ENCODE results near the gene BCL7A. TPM values are rescaled to one million over a fixed set of nuclear protein-coding genes. Genes with fewer than 3 reads are reported as not detected.
A peak's percentile ranks its signal among the peaks of the same experiment; 100 is the strongest.

Gene BCL7A
- total and polyA plus RNA-seq, 5 donors from 2014 or later, result 0.35 to 2.0 (median 0.60) TPM

DNA sequence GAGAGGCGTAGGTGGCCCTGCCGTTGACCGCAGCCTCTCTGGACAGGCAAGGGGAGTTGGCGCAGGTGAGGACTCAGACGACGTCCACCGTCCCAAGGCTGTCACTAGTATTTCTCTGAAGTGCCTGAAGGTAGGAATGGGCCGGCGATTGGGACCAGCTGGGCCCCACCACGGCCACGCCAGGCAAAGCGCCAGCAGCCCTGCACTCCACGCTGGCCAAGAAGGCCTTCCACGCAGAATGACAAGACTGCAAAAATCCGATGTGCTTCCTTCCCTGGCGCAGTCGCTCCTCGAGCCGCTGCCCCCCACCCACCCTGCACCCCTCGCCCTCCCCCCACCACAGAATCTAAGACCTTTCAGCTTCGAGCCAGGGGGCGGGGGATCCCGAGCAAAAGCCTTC lies 39.6 kb downstream of the BCL7A start:
- Mint-ChIP-seq H3K9me3 (no peaks in the 10 kb centered on the region), H3K27ac (no peak overlapping the region), H3K36me3 (no peaks in the 10 kb centered on the region), H3K27me3 (peaks cover 5% of the 10 kb centered on the region), H3K4me3 (no peak overlapping the region), H3K4me1 (peaks cover 0 to 3% (median 2%) of the 10 kb centered on the region in 4 donors)
- Histone ChIP-seq H3K36me3 (ENCODE audit: control insufficient read depth, insufficient read depth, low read length) (no peaks in the 10 kb centered on the region), H3K9me3 (ENCODE audit: control insufficient read depth in 2 of 2, low read length in 2 of 2) (no peaks in the 10 kb centered on the region), H3K27ac (ENCODE audit: insufficient read depth, low read length, poor library complexity, severe bottlenecking) (no peak overlapping the region), H3K4me1 (ENCODE audit: control insufficient read depth, insufficient read depth, low read length, poor library complexity, severe bottlenecking) (no peaks in the 10 kb centered on the region), H3K4me3 (ENCODE audit: low read depth, low read length) (no peak overlapping the region), H3K27me3 (ENCODE audit: control insufficient read depth, insufficient read depth, low read length) (no peaks in the 10 kb centered on the region)
- ATAC-seq (ENCODE audit: low read depth in 2 of 2), result no peak
- DNase-seq, result no peak

DNA sequence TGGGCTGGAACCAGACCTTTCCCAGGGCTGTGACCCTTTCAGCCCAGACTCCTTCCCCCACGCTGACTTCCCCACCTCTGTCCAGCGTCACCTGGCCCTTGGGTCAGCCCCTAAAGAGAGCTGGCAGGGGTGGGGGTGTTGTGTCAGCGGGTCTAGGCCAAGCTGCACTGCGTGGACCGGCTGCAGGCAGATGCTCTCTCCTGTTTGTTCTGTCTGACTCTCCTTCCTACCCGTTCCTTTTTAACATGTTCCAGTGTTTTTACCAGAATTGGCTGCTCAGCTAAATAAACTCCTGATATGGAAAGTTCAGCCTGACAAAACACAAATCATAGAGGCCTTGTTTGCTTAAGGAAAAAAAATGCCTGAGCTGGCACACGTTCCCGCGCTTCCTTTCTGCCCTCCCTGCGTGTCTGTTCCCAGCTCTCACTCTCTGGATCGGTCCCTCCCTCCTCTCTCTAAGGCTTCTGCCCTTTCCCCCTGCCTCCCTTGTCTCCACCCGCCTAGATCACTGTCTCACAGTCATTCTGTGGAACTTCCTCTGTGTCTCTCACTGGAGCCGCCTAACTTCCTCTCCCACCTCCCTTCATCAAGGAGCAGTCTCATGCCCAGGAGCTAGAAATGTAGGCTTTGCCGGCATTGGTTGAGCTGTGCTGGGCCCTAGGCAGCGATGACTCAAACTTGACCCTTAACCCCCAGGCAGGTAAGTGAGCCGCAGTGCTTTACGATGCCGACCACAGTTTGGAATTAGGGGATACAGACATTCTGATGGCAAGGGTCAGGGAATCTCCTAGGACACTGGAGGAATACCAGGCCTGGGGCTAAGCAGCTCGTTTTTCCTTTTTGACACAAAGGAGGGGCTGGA lies 41.4 kb downstream of the BCL7A start:
- no peaks in the 10 kb centered on the region for H3K36me3 Mint-ChIP-seq
- Histone ChIP-seq H3K9me3 (ENCODE audit: control insufficient read depth in 2 of 2, low read length in 2 of 2) (no peaks in the 10 kb centered on the region), H3K4me3 (ENCODE audit: low read depth, low read length) (no peak overlapping the region), H3K4me1 (ENCODE audit: control insufficient read depth, insufficient read depth, low read length, poor library complexity, severe bottlenecking) (peaks cover 4% of the 10 kb centered on the region), H3K27me3 (ENCODE audit: control insufficient read depth, insufficient read depth, low read length) (no peaks in the 10 kb centered on the region), H3K27ac (ENCODE audit: insufficient read depth, low read length, poor library complexity, severe bottlenecking) (no peak overlapping the region), H3K36me3 (ENCODE audit: control insufficient read depth, insufficient read depth, low read length) (no peaks in the 10 kb centered on the region)
- peaks cover 5% of the 10 kb centered on the region for H3K27me3 Mint-ChIP-seq
- peak overlapping the region; percentile 23 to 75 (median 58) for H3K27ac Mint-ChIP-seq
- ATAC-seq (ENCODE audit: low read depth in 2 of 2) (no peak), DNase-seq (no peak)
- peaks cover 3 to 8% (median 6%) of the 10 kb centered on the region in 4 donors for H3K4me1 Mint-ChIP-seq
- H3K4me3 Mint-ChIP-seq, result no peak overlapping the region
- H3K9me3 Mint-ChIP-seq, result no peaks in the 10 kb centered on the region

DNA sequence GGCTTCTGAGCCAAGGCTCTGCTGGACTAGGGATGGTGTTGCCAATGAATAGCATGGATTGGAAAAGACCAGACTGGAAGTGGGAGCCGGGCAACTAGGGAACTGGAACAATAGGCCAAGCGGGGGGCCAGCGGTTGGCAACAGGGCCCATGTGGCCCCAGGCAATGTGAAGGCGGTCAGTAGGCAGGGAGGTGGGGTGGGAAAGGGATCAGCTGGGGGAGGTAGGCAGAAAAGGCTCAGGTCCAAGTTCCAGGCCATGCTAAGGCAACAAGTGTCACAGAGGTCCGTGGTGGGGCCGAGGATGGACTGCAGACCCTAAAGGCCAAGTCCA lies 42.0 kb downstream of the BCL7A start:
- DNase-seq (no peak), ATAC-seq (ENCODE audit: low read depth in 2 of 2) (no peak)
- Mint-ChIP-seq H3K36me3 (no peaks in the 10 kb centered on the region), H3K4me3 (no peak overlapping the region), H3K27ac (peak overlapping the region in 1 of 3 donors; percentile 58), H3K4me1 (peaks cover 6 to 13% (median 10%) of the 10 kb centered on the region in 4 donors), H3K27me3 (peaks cover 5% of the 10 kb centered on the region), H3K9me3 (no peaks in the 10 kb centered on the region)
- no peaks in the 10 kb centered on the region for H3K9me3 ChIP-seq (ENCODE audit: control insufficient read depth in 2 of 2, low read length in 2 of 2)
- H3K27ac ChIP-seq (ENCODE audit: insufficient read depth, low read length, poor library complexity, severe bottlenecking), result no peak overlapping the region
- no peak overlapping the region for H3K4me3 ChIP-seq (ENCODE audit: low read depth, low read length)
- H3K27me3 ChIP-seq (ENCODE audit: control insufficient read depth, insufficient read depth, low read length), result no peaks in the 10 kb centered on the region
- peaks cover 9% of the 10 kb centered on the region for H3K4me1 ChIP-seq (ENCODE audit: control insufficient read depth, insufficient read depth, low read length, poor library complexity, severe bottlenecking)
- H3K36me3 ChIP-seq (ENCODE audit: control insufficient read depth, insufficient read depth, low read length), result no peaks in the 10 kb centered on the region

DNA sequence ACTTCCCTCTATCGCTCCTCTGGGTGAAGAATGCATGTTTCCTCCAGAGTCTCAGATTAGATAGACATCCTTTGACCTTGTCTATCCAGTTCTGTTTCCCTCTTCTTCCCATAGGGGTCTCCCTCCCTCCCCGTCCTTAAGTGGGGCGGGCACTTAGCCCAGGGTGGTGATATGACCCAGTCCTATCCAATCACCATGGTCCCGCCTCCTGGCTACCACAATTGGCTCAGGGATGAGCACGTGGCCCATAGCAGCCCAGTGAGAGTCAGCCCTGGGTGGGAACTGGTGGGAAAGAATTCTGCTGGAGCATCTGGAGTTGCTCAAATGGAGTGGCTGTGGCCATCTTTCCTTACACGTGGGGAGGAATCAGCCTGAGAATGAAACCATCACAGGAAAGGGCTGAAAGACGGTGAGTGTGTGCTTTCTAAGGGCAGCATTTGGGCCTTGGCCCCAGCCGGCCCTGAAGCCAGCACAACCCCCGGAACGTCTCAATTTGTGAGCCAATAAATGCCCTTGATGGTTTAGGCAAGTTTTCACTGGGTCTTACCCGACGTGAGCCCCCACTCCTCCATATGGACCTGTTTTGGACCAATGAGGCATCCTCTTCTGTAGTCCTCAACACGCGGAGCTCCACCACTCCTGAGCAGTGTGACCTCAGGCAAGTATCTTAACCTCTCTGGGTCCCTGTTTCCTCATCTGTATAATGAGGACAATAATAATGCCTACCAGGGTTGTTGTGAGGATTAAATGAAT lies 42.5 kb downstream of the BCL7A start:
- no peaks in the 10 kb centered on the region for H3K27me3 ChIP-seq (ENCODE audit: control insufficient read depth, insufficient read depth, low read length)
- no peaks in the 10 kb centered on the region for H3K36me3 ChIP-seq (ENCODE audit: control insufficient read depth, insufficient read depth, low read length)
- peak in 1 of 2 donors; percentile 50 for ATAC-seq (ENCODE audit: low read depth in 2 of 2)
- no peak overlapping the region for H3K27ac ChIP-seq (ENCODE audit: insufficient read depth, low read length, poor library complexity, severe bottlenecking)
- peaks cover 9% of the 10 kb centered on the region for H3K4me1 ChIP-seq (ENCODE audit: control insufficient read depth, insufficient read depth, low read length, poor library complexity, severe bottlenecking)
- no peaks in the 10 kb centered on the region for H3K9me3 Mint-ChIP-seq
- H3K9me3 ChIP-seq (ENCODE audit: control insufficient read depth in 2 of 2, low read length in 2 of 2), result no peaks in the 10 kb centered on the region
- H3K4me3 Mint-ChIP-seq, result no peak overlapping the region
- no peak overlapping the region for H3K4me3 ChIP-seq (ENCODE audit: low read depth, low read length)
- H3K36me3 Mint-ChIP-seq, result no peaks in the 10 kb centered on the region
- H3K27ac Mint-ChIP-seq, result peak overlapping the region in 1 of 3 donors; percentile 45
- H3K4me1 Mint-ChIP-seq, result peaks cover 6 to 13% (median 10%) of the 10 kb centered on the region in 4 donors
- peak in 1 of 3 donors; percentile 45 for DNase-seq
- H3K27me3 Mint-ChIP-seq, result peaks cover 5% of the 10 kb centered on the region

DNA sequence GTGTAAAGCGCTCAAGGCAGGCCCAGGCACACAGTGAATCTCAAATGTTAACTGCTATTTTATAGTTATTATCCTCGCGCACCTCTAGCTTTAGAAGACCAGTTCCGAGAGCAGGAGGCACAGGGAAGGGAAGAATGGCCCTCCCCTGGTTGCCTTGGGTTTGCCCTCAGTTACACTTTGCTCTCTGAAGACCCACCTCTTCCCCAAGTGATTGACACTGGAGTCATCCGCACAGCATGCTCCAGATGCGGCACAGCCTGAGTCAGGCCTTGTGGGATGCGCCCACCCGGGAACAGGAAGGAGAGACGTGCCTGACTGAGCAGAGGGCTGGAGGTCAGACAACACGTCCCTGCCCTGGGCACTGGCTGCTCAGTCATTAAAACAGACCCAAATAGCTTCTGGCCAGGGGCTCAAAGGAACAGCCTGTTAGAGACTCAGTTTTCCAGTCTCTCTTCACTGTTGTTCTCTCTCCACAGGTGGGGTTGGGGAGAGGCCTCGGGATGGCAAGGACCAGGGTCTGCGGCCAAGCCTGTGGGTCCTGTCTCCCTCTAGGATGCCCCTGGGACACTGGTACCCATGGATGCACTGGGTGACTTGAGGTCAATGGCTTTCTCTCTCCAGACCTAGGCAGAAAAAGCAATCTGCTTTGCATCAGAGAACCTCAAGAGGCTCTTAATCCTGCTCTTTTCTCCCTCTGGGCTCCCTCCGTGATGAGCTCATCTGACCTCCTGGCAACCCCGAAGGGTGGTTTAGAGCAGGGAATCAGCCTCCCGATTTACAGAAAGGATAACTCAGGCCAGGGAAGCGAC lies 43.3 kb downstream of the BCL7A start:
- peaks cover 12% of the 10 kb centered on the region for H3K27me3 Mint-ChIP-seq
- peaks cover 6 to 15% (median 10%) of the 10 kb centered on the region in 4 donors for H3K4me1 Mint-ChIP-seq
- peak overlapping the region in 1 of 3 donors; percentile 45 for H3K27ac Mint-ChIP-seq
- Histone ChIP-seq H3K9me3 (ENCODE audit: control insufficient read depth in 2 of 2, low read length in 2 of 2) (no peaks in the 10 kb centered on the region), H3K36me3 (ENCODE audit: control insufficient read depth, insufficient read depth, low read length) (no peaks in the 10 kb centered on the region), H3K4me1 (ENCODE audit: control insufficient read depth, insufficient read depth, low read length, poor library complexity, severe bottlenecking) (peaks cover 9% of the 10 kb centered on the region), H3K27ac (ENCODE audit: insufficient read depth, low read length, poor library complexity, severe bottlenecking) (no peak overlapping the region), H3K4me3 (ENCODE audit: low read depth, low read length) (no peak overlapping the region), H3K27me3 (ENCODE audit: control insufficient read depth, insufficient read depth, low read length) (no peaks in the 10 kb centered on the region)
- no peak for DNase-seq
- H3K9me3 Mint-ChIP-seq, result no peaks in the 10 kb centered on the region
- no peak for ATAC-seq (ENCODE audit: low read depth in 2 of 2)
- H3K36me3 Mint-ChIP-seq, result no peaks in the 10 kb centered on the region
- H3K4me3 Mint-ChIP-seq, result no peak overlapping the region

DNA sequence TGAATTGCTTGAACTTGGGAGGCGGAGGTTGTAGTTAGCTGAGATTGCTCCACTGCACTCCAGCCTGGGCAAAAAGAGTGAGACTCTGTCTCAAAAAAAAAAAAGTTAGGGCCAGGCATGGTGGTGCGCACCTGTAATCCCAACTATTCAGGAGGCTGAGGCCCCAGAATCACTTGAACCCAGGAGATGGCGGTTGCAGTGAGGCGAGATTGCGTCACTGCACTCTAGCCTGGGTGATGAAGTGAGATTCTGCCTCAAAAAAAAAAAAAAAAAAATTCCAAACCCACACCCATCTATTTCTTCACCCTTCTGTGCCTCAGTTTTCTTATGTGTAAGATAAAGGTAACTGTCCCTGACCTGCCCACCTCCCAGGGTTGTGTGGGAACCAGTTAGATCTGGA lies 45.9 kb downstream of the BCL7A start:
- H3K36me3 ChIP-seq (ENCODE audit: control insufficient read depth, insufficient read depth, low read length), result no peaks in the 10 kb centered on the region
- no peak overlapping the region for H3K4me3 ChIP-seq (ENCODE audit: low read depth, low read length)
- ATAC-seq (ENCODE audit: low read depth in 2 of 2) (no peak), DNase-seq (no peak)
- Mint-ChIP-seq H3K27me3 (peaks cover 12% of the 10 kb centered on the region), H3K9me3 (no peaks in the 10 kb centered on the region), H3K4me1 (peaks cover 6 to 15% (median 10%) of the 10 kb centered on the region in 4 donors), H3K4me3 (peak overlapping the region in 2 of 4 donors; percentile 66 to 82), H3K27ac (no peak overlapping the region), H3K36me3 (no peaks in the 10 kb centered on the region)
- H3K27ac ChIP-seq (ENCODE audit: insufficient read depth, low read length, poor library complexity, severe bottlenecking), result no peak overlapping the region
- no peaks in the 10 kb centered on the region for H3K9me3 ChIP-seq (ENCODE audit: control insufficient read depth in 2 of 2, low read length in 2 of 2)
- H3K27me3 ChIP-seq (ENCODE audit: control insufficient read depth, insufficient read depth, low read length), result no peaks in the 10 kb centered on the region
- H3K4me1 ChIP-seq (ENCODE audit: control insufficient read depth, insufficient read depth, low read length, poor library complexity, severe bottlenecking), result peaks cover 9% of the 10 kb centered on the region

DNA sequence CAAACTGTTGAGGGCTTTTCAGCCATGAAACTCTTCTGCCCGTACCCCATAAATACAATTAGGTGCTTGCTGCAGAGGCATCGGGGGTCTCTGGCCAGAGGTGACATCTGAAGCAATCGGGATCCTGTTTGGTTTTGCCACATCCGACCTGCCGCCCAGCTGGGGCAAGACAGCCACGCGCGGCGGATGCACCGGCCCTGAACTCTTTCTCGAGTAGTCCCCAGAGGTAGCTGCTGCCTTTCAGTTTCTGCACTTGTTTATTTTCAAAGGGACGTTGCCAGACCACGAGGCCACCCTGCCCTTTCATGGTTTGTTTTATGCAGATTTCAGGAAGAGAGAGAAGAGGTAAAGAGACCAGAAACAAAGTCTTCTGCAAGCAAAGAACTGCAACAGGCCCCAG lies 46.3 kb downstream of the BCL7A start:
- H3K4me3 ChIP-seq (ENCODE audit: low read depth, low read length), result peak overlapping the region; percentile 11
- H3K9me3 ChIP-seq (ENCODE audit: control insufficient read depth in 2 of 2, low read length in 2 of 2), result no peaks in the 10 kb centered on the region
- DNase-seq, result peak in 1 of 3 donors; percentile 73
- peaks cover 9% of the 10 kb centered on the region for H3K4me1 ChIP-seq (ENCODE audit: control insufficient read depth, insufficient read depth, low read length, poor library complexity, severe bottlenecking)
- Mint-ChIP-seq H3K4me1 (peaks cover 6 to 15% (median 10%) of the 10 kb centered on the region in 4 donors), H3K4me3 (peak overlapping the region in 3 of 4 donors; percentile 9 to 66 (median 18)), H3K27ac (peak overlapping the region in 1 of 3 donors; percentile 33), H3K27me3 (peaks cover 12% of the 10 kb centered on the region), H3K36me3 (no peaks in the 10 kb centered on the region), H3K9me3 (no peaks in the 10 kb centered on the region)
- no peak overlapping the region for H3K27ac ChIP-seq (ENCODE audit: insufficient read depth, low read length, poor library complexity, severe bottlenecking)
- ATAC-seq (ENCODE audit: low read depth in 2 of 2), result peak; percentile 61 to 63
- H3K27me3 ChIP-seq (ENCODE audit: control insufficient read depth, insufficient read depth, low read length), result no peaks in the 10 kb centered on the region
- H3K36me3 ChIP-seq (ENCODE audit: control insufficient read depth, insufficient read depth, low read length), result no peaks in the 10 kb centered on the region
